Measurements from ENCODE around the gene ANKMY1.

DNA sequence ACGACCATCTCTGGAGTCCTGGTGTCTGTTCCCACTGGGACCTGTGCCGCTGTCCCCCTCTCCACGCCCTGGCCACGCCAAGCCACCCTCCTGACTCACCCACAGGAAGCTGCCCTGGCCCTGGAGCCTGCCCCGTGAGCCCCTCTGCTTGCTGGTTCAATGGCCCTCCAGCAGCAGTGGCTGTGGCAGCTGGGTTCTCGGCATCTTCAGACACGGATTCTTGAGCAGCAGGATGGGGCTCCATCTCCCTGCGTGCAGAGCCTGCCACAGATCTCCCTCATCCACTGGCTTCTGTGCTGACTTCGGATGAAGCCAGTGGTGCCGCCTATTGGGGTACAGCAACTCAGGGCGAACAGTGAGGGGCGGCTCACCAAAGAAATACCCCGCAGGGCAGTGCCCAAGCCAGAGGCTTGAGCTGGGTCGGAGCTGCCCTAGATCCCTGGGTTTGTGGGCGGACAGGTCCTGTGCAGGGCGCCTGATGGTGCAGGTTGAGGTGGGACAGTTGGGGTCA is 42.7 kb upstream of the ANKMY1 start:
- no peak for TF ChIP-seq POLR2A (IDR thresholded peaks at IDR 0.05)
- TF ChIP-seq, protein P1, sequence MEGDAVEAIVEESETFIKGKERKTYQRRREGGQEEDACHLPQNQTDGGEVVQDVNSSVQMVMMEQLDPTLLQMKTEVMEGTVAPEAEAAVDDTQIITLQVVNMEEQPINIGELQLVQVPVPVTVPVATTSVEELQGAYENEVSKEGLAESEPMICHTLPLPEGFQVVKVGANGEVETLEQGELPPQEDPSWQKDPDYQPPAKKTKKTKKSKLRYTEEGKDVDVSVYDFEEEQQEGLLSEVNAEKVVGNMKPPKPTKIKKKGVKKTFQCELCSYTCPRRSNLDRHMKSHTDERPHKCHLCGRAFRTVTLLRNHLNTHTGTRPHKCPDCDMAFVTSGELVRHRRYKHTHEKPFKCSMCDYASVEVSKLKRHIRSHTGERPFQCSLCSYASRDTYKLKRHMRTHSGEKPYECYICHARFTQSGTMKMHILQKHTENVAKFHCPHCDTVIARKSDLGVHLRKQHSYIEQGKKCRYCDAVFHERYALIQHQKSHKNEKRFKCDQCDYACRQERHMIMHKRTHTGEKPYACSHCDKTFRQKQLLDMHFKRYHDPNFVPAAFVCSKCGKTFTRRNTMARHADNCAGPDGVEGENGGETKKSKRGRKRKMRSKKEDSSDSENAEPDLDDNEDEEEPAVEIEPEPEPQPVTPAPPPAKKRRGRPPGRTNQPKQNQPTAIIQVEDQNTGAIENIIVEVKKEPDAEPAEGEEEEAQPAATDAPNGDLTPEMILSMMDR (IDR thresholded peaks at IDR 0.05), result no peak
